HCT116 (cell line): ENCODE measurements around the gene DTNBP1. TPM values are rescaled to one million over a fixed set of nuclear protein-coding genes. Genes with fewer than 3 reads are reported as not detected.

ENCODE experiments used
- ATAC-seq: fragments of 200-7000 bp; cut with Tn5 transposase; 2 replicates; pipeline ENCODE4 v1.9.1; 2020; ENCODE audit warnings: mild to moderate bottlenecking, moderate library complexity
- BruUV-seq: library from RNA; stranded (reverse); fragments of 400-500 nt; replicated peaks from 2 replicates; lab custom pipeline; 2021; lab: Mats Ljungman, UMichigan
- CTCF ChIA-PET: fragments of 300-600 bp; sonication (Branson Sonifier 250); formaldehyde crosslinking; loops from one replicate; lab custom pipeline; 2021; ENCODE audit warnings: antibody characterized with exemption; lab: Charles Lee
- POLR2A ChIA-PET: fragments of 300-600, 350-600 bp; sonication (Branson Sonifier 250); formaldehyde crosslinking; loops from one replicate; lab custom pipeline; 2021; ENCODE audit warnings: antibody characterized with exemption; lab: Charles Lee
- RAD21 ChIA-PET, 2 experiments: fragments of 300-600 bp; sonication (Branson Sonifier 250); formaldehyde crosslinking; loops; one replicate each; lab custom pipeline; 2023; ENCODE audit warnings: low total read pairs in 2 of 2; ENCODE audit not compliant: uncharacterized antibody in 2 of 2, unreplicated experiment in 2 of 2, low non-redundant PET in 1 of 2; lab: Charles Lee
- DNase-seq: peaks from one replicate; pipeline ENCODE4 v3.0.0-alpha.2; 2010; ENCODE audit warnings: low read depth, low spot score
- H2AFZ ChIP-seq: fragments of 200-600 bp; shearing (Covaris generic), sonication (generic); 2 replicates; pipeline ENCODE4 v1.6.1; 2017; ENCODE audit warnings: low read depth, mixed run types, mixed read lengths, antibody characterized with exemption, low read length; ENCODE audit not compliant: poor library complexity, severe bottlenecking
- H3K27ac ChIP-seq: 2 replicates; pipeline ENCODE4 v1.5.1; 2012; ENCODE audit warnings: low read depth, low read length
- H3K27me3 ChIP-seq: fragments of 200-600 bp; sonication (generic); 2 replicates; pipeline ENCODE4 v1.6.1; 2016; ENCODE audit warnings: mixed run types, low read length, mixed read lengths; ENCODE audit not compliant: insufficient read depth
- H3K36me3 ChIP-seq, 2 experiments: fragments of 200-500 bp in 1 of 2; fragments of 200-600 bp in 1 of 2; sonication (Bioruptor generic) in 1 of 2; sonication (generic) in 1 of 2; 2 replicates each; pipeline versions ENCODE4 v1.5.1 to v1.6.1; 2014 to 2016; ENCODE audit warnings: low read length in 2 of 2, inconsistent platforms in 1 of 2, mixed read lengths in 1 of 2, mixed run types in 1 of 2; ENCODE audit not compliant: insufficient read depth in 2 of 2, control insufficient read depth in 1 of 2
- H3K4me1 ChIP-seq, 2 experiments: fragments of 200-600 bp in 1 of 2; sonication (generic) in 1 of 2; 2 replicates each; pipeline versions ENCODE4 v1.5.1 to v1.6.1; 2012 to 2017; ENCODE audit warnings: low read length in 2 of 2, inconsistent platforms in 1 of 2, mild to moderate bottlenecking in 1 of 2, mixed read lengths in 1 of 2, mixed run types in 1 of 2, moderate library complexity in 1 of 2; ENCODE audit not compliant: insufficient read depth in 2 of 2, control insufficient read depth in 1 of 2
- H3K4me2 ChIP-seq: fragments of 200-600 bp; sonication (generic); 2 replicates; pipeline ENCODE4 v1.6.1; 2017; ENCODE audit warnings: mixed run types, low read length, mixed read lengths
- H3K4me3 ChIP-seq, 2 experiments: fragments of 200-600 bp in 1 of 2; sonication (generic) in 1 of 2; replicated peaks in 1 of 2; 2 replicates each; pipeline ENCODE4 v1.5.1; 2011 to 2016; ENCODE audit warnings: low read length in 2 of 2, control low read depth in 1 of 2, low read depth in 1 of 2, mild to moderate bottlenecking in 1 of 2, mixed read lengths in 1 of 2, mixed run types in 1 of 2
- H3K79me2 ChIP-seq: fragments of 200-600 bp; sonication (generic); 2 replicates; pipeline ENCODE4 v1.6.1; 2017; ENCODE audit warnings: mild to moderate bottlenecking, mixed run types, low read length, moderate library complexity, mixed read lengths; ENCODE audit not compliant: insufficient read depth
- H3K9ac ChIP-seq: fragments of 200-600 bp; sonication (generic); 2 replicates; pipeline ENCODE4 v1.6.1; 2016; ENCODE audit warnings: low read length, mixed read lengths
- H3K9me2 ChIP-seq: fragments of 200-600 bp; sonication (generic), shearing (Covaris generic); 2 replicates; pipeline ENCODE4 v1.6.1; 2017; ENCODE audit warnings: mixed run types, mild to moderate bottlenecking, moderate library complexity; ENCODE audit not compliant: insufficient read depth
- H3K9me3 ChIP-seq, 2 experiments: fragments of 200-500 bp in 1 of 2; fragments of 200-600 bp in 1 of 2; sonication (Bioruptor generic) in 1 of 2; sonication (generic) in 1 of 2; 2 replicates each; pipeline ENCODE4 v1.6.1; 2014 to 2017; ENCODE audit warnings: low read length in 2 of 2, mixed read lengths in 2 of 2, inconsistent platforms in 1 of 2, low read depth in 1 of 2, mild to moderate bottlenecking in 1 of 2, mixed run types in 1 of 2, moderate library complexity in 1 of 2; ENCODE audit not compliant: control insufficient read depth in 1 of 2, insufficient read depth in 1 of 2
- H4K20me1 ChIP-seq: fragments of 200-600 bp; sonication (generic), shearing (Covaris generic); 2 replicates; pipeline ENCODE4 v1.6.1; 2017; ENCODE audit warnings: mixed run types, mild to moderate bottlenecking, moderate library complexity; ENCODE audit not compliant: insufficient read depth
- ATF3 ChIP-seq: IDR thresholded peaks from 2 replicates; pipeline ENCODE4 v1.6.1; 2012
- CBX3 ChIP-seq: IDR thresholded peaks from 2 replicates; pipeline ENCODE4 v1.6.1; 2012; ENCODE audit warnings: low read depth
- CTCF ChIP-seq, 3 experiments: fragments of 200-600 bp in 1 of 3; sonication (generic) in 1 of 3; IDR thresholded peaks in 2 of 3; conservative IDR thresholded peaks in 1 of 3; 2 replicates each; pipeline ENCODE4 v1.5.1; 2012 to 2017; ENCODE audit warnings: low read depth in 2 of 3, low read length in 2 of 3, antibody characterized with exemption in 1 of 3, borderline replicate concordance in 1 of 3, control low read depth in 1 of 3, mild to moderate bottlenecking in 1 of 3, mixed read lengths in 1 of 3, mixed run types in 1 of 3, moderate library complexity in 1 of 3; ENCODE audit not compliant: insufficient read depth in 1 of 3
- ELF1 ChIP-seq: IDR thresholded peaks from 2 replicates; pipeline ENCODE4 v1.6.1; 2012; ENCODE audit warnings: low read depth, borderline replicate concordance
- MAX ChIP-seq: IDR thresholded peaks from 2 replicates; pipeline ENCODE4 v1.6.1; 2012
- POLR2A ChIP-seq: IDR thresholded peaks from 2 replicates; pipeline ENCODE4 v1.7.0; 2011; ENCODE audit warnings: borderline replicate concordance; ENCODE audit not compliant: insufficient read depth, insufficient read length; ENCODE audit errors: extremely low read depth
- POLR2AphosphoS5 ChIP-seq: IDR thresholded peaks from 2 replicates; pipeline ENCODE4 v1.6.1; 2011; ENCODE audit warnings: mild to moderate bottlenecking, low read depth, low read length, moderate library complexity
- SIN3A ChIP-seq: IDR thresholded peaks from 2 replicates; pipeline ENCODE4 v1.6.1; 2012; ENCODE audit warnings: low read depth
- SP1 ChIP-seq: IDR thresholded peaks from 2 replicates; pipeline ENCODE4 v1.6.1; 2012; ENCODE audit warnings: low read depth
- SRF ChIP-seq: IDR thresholded peaks from 2 replicates; pipeline ENCODE4 v1.6.1; 2012; ENCODE audit warnings: low read depth
- TCF7L2 ChIP-seq: IDR thresholded peaks from 2 replicates; pipeline ENCODE4 v1.7.0; 2011; ENCODE audit warnings: borderline replicate concordance, inconsistent platforms; ENCODE audit not compliant: insufficient read depth, insufficient read length; ENCODE audit errors: extremely low read depth
- YY1 ChIP-seq: IDR thresholded peaks from 2 replicates; pipeline ENCODE4 v1.6.1; 2011; ENCODE audit warnings: low read length, low read depth, moderate library complexity, mild to moderate bottlenecking; ENCODE audit not compliant: insufficient replicate concordance; ENCODE audit errors: extremely low read depth
- ZBTB33 ChIP-seq: IDR thresholded peaks from 2 replicates; pipeline ENCODE4 v1.6.1; 2011; ENCODE audit warnings: mild to moderate bottlenecking, low read length, moderate library complexity; ENCODE audit not compliant: insufficient replicate concordance; ENCODE audit errors: extremely low read depth
- intact Hi-C: fragments of 100-400 bp; cut with micrococcal nuclease; formaldehyde crosslinking; loops from 2 replicates; pipeline ENCODE4 v1.10.0; 2022
- total RNA-seq: library from RNA; stranded (reverse); gene quantifications from one replicate; pipeline ENCODE4 v1.2.1, GENCODE V29; 2021; ENCODE audit not compliant: unreplicated experiment

The DTNBP1 gene
- total RNA-seq, 1 experiment from 2014 or later = 16.7 TPM

GRCh38 chr6:15475872-15476271, 187.0 kb downstream of the DTNBP1 start:
- POLR2A ChIA-PET = no interaction called here
- no peaks in the 10 kb centered on the region; the same call in 1 of the 2 replicates for H3K79me2 ChIP-seq
- ATAC-seq (no peak), DNase-seq (no peak)
- H3K9me3 ChIP-seq = no peaks in the 10 kb centered on the region
- no peak overlapping the region for H3K4me3 ChIP-seq
- H2AFZ ChIP-seq = no peak overlapping the region
- no TSS peak for BruUV-seq
- TF ChIP-seq TCF7L2 = no peak
- no peak for TF ChIP-seq ELF1
- H3K9me2 ChIP-seq = no peaks in the 10 kb centered on the region
- H3K4me2 ChIP-seq = no peak overlapping the region
- no peaks in the 10 kb centered on the region for H3K4me1 ChIP-seq
- RAD21 ChIA-PET = no interaction called here
- no peaks in the 10 kb centered on the region for H3K36me3 ChIP-seq
- no peak overlapping the region for H3K27ac ChIP-seq
- intact Hi-C loops = no loop called here
- no peaks in the 10 kb centered on the region for H3K27me3 ChIP-seq
- CTCF ChIA-PET = interaction anchor here (1.3 kb wide), 1 partner anchor 13 kb away, joined by 4 read pairs; no protein-coding TSS in a partner anchor
- H3K9ac ChIP-seq = no peak overlapping the region
- H4K20me1 ChIP-seq = no peaks in the 10 kb centered on the region

GRCh38 chr6:15475261-15475660, 187.6 kb downstream of the DTNBP1 start:
- H3K27me3 ChIP-seq = no peaks in the 10 kb centered on the region
- H3K9me2 ChIP-seq = no peaks in the 10 kb centered on the region
- TF ChIP-seq CTCF (IDR thresholded peaks at IDR 0.05 in 2 of 3, conservative IDR thresholded peaks at IDR 0.05 in 1 of 3; ENCODE audit: borderline replicate concordance in 1 of 3, insufficient read depth in 1 of 3, low read depth in 2 of 3, low read length in 2 of 3) = no peak
- no peak for TF ChIP-seq MAX
- TF ChIP-seq CBX3 = no peak
- TF ChIP-seq ZBTB33 = no peak
- TF ChIP-seq TCF7L2 = no peak
- TF ChIP-seq SIN3A = no peak
- TF ChIP-seq SRF = no peak
- TF ChIP-seq SP1 = no peak
- no peak for TF ChIP-seq POLR2A
- no peak for TF ChIP-seq ATF3
- TF ChIP-seq POLR2AphosphoS5 = no peak
- TF ChIP-seq YY1 = no peak
- ChIA-PET RAD21 (no interaction called here), CTCF (interaction anchor here (1.3 kb wide), 1 partner anchor 12 kb away, joined by 4 read pairs; no protein-coding TSS in a partner anchor), POLR2A (no interaction called here)
- H3K79me2 ChIP-seq = no peaks in the 10 kb centered on the region; the same call in 1 of the 2 replicates
- H3K36me3 ChIP-seq = no peaks in the 10 kb centered on the region
- H3K9ac ChIP-seq = no peak overlapping the region
- no peak overlapping the region for H3K27ac ChIP-seq
- no peak overlapping the region for H2AFZ ChIP-seq
- no TSS peak for BruUV-seq
- no peaks in the 10 kb centered on the region for H3K9me3 ChIP-seq
- no peak overlapping the region for H3K4me2 ChIP-seq
- ATAC-seq (no peak), DNase-seq (no peak)
- H3K4me1 ChIP-seq = no peaks in the 10 kb centered on the region
- intact Hi-C loops = no loop called here
- H4K20me1 ChIP-seq = no peaks in the 10 kb centered on the region
- no peak overlapping the region for H3K4me3 ChIP-seq
